Measurements from ENCODE around the gene GTF2A2. TPM values are rescaled to one million over a fixed set of nuclear protein-coding genes. Genes with fewer than 3 reads are reported as not detected.

Gene GTF2A2
- 165 to 193 TPM (median 176 TPM) in 5 replicates for total RNA-seq (2022; extraction: Qiagen RNA extraction)

GRCh38 chr15:59656897-59657634, at the start of gene GTF2A2:
TSS of gene GTF2A2 (minus strand) at chr15:59657515. CDS start at chr15:59652277, 5,238 bp downstream.

GRCh38 chr15:59688782-59689625, 31.7 kb upstream of the GTF2A2 start, which contains the start of gene BNIP2:
TSS of gene BNIP2 (minus strand) at chr15:59689320. CDS start at chr15:59682457, 6,863 bp downstream.

GRCh38 chr15:59611276-59612260, 45.7 kb downstream of the GTF2A2 start, which contains the start of gene GCNT3:
TSS of gene GCNT3 (plus strand) at chr15:59611783. CDS start at chr15:59618239, 6,456 bp downstream.

Other genes starting within 250 kb of the GTF2A2 start
- 12.1 to 14.6 TPM (median 12.8 TPM) in 5 replicates for gene FAM81A, start 219.3 kb downstream of the GTF2A2 start, total RNA-seq (2022; extraction: Qiagen RNA extraction)
- 143 to 183 TPM (median 156 TPM) in 5 replicates for gene GCNT3, start 45.7 kb downstream of the GTF2A2 start, total RNA-seq (2022; extraction: Qiagen RNA extraction)
- gene BNIP2, start 31.8 kb upstream of the GTF2A2 start, total RNA-seq (2022; extraction: Qiagen RNA extraction), result 59.9 to 102 TPM (median 69.9 TPM) in 5 replicates

Measured in A549 treated with CORT108297 at 1 μM for 4 hours (cell line).